ENCODE results near the gene MACROD2. TPM values are rescaled to one million over a fixed set of nuclear protein-coding genes. Genes with fewer than 3 reads are reported as not detected.

MACROD2 gene
- total RNA-seq, 1 experiment from 2014 or later = 1.6 TPM

- H2BK15ac ChIP-seq (ENCODE audit: low read depth, low read length) = no peak overlapping the region
- no peak overlapping the region for H3K23ac ChIP-seq (ENCODE audit: insufficient read length, low read depth, low read length)
- DNase-seq = no peak
- H3K4me1 ChIP-seq (ENCODE audit: insufficient read depth, low read length) = no peaks in the 10 kb centered on the region
- H3K79me1 ChIP-seq (ENCODE audit: insufficient read depth, low read depth, low read length, poor library complexity, severe bottlenecking) = no peaks in the 10 kb centered on the region
- H2AFZ ChIP-seq (ENCODE audit: low read length) = no peak overlapping the region
- H4K8ac ChIP-seq (replicated peaks; ENCODE audit: insufficient read length, low read depth, low read length) = no peak overlapping the region
- no peak overlapping the region for H3T11ph ChIP-seq (ENCODE audit: low read length)
- TF ChIP-seq CTCF (conservative IDR thresholded peaks at IDR 0.05) = no peak
- H3K9ac ChIP-seq (ENCODE audit: extremely low read depth, insufficient read length, low read length) = no peak overlapping the region
- H3K79me2 ChIP-seq (ENCODE audit: insufficient read depth, low read length) = no peaks in the 10 kb centered on the region
- Mint-ChIP-seq H3K9me3 (peaks cover 0 to 10% of the 10 kb centered on the region in 2 experiments; a peak in 2 of 5 replicates), H3K4me3 (no peak overlapping the region), H3K27me3 (ENCODE audit: low read depth) (no peaks in the 10 kb centered on the region), H3K4me1 (no peaks in the 10 kb centered on the region), H3K36me3 (ENCODE audit: insufficient read depth in 1 of 3, low read depth in 3 of 3) (peaks cover 0 to 7% (median 4%) of the 10 kb centered on the region in 3 experiments; a peak in 4 of 7 replicates), H3K27ac (no peak overlapping the region)
- no peaks in the 10 kb centered on the region for H4K20me1 ChIP-seq (ENCODE audit: control insufficient read depth, insufficient read depth, insufficient read length)
- no peak overlapping the region for H3K18ac ChIP-seq (ENCODE audit: insufficient read length, low read depth, low read length)
- no peak overlapping the region for H3K14ac ChIP-seq (ENCODE audit: insufficient read depth, low read length)
- no peak overlapping the region for H2BK20ac ChIP-seq (ENCODE audit: low read depth, low read length, poor library complexity, severe bottlenecking)
- H3K27ac ChIP-seq (ENCODE audit: insufficient read length, low read depth, low read length) = no peak overlapping the region
- no peak overlapping the region for H4K91ac ChIP-seq (ENCODE audit: insufficient read length, low read depth, low read length)
- H3K27me3 ChIP-seq (ENCODE audit: insufficient read depth, low read length) = no peaks in the 10 kb centered on the region
- no CpG with 5 or more reads among the region's 1 CpG for WGBS (ENCODE audit: extremely low coverage, insufficient read length, low lambda C conversion rate)
- H3K4ac ChIP-seq (ENCODE audit: low read depth, low read length) = no peak overlapping the region
- H2AK5ac ChIP-seq (ENCODE audit: insufficient read length, low read length) = no peak overlapping the region
- no peaks in the 10 kb centered on the region for H3K9me3 ChIP-seq (ENCODE audit: control insufficient read depth, low read depth, low read length)
- no peak overlapping the region for H3K4me2 ChIP-seq (ENCODE audit: insufficient read depth, insufficient read length, low read length)
- H3K56ac ChIP-seq (ENCODE audit: insufficient read length, low read depth, low read length) = no peak overlapping the region
- H3K23me2 ChIP-seq (ENCODE audit: insufficient read length, low read depth, low read length, poor library complexity, severe bottlenecking) = no peaks in the 10 kb centered on the region
- no peak overlapping the region for H4K5ac ChIP-seq (ENCODE audit: insufficient read length, low read depth, low read length)
- H2BK5ac ChIP-seq (ENCODE audit: insufficient read length, low read length) = no peak overlapping the region
- H2BK12ac ChIP-seq (ENCODE audit: insufficient read length, low read depth, low read length) = no peak overlapping the region
- no peak overlapping the region for H2BK120ac ChIP-seq (ENCODE audit: low read depth, low read length, poor library complexity, severe bottlenecking)
Observed at GRCh38 chr20:15214051-15214450, 1218.7 kb downstream of the MACROD2 start.

Data from H9 (cell line).